Ovary (tissue), 9 donors: ENCODE data around the gene MID2. TPM values are rescaled to one million over a fixed set of nuclear protein-coding genes. Genes with fewer than 3 reads are reported as not detected.
"Not testable (repeated sequence)": the region's sequence is repeated elsewhere in the genome, so short reads cannot be mapped to it uniquely, and the experiment has no call there.

Source experiments
- DNase-seq, 5 donors: peaks; one replicate each; pipeline ENCODE4 v3.0.0-alpha.2; 2019 to 2020
- H3K27ac ChIP-seq, 2 donors: fragments of 200-600 bp; one replicate each; pipeline versions ENCODE4 v1.5.1 to v1.8.0; 2019 to 2022
- H3K27me3 ChIP-seq: fragments of 200-600 bp; one replicate; pipeline ENCODE4 v1.8.0; 2022
- H3K36me3 ChIP-seq: fragments of 200-600 bp; sonication (generic); one replicate; pipeline ENCODE4 v1.5.1; 2019
- H3K4me1 ChIP-seq: one replicate; pipeline ENCODE4 v1.8.1; 2013; ENCODE audit warnings: mild to moderate bottlenecking, moderate library complexity; ENCODE audit not compliant: insufficient read depth
- H3K4me3 ChIP-seq: fragments of 200-600 bp; sonication (generic); one replicate; pipeline ENCODE4 v1.5.1; 2017
- H3K9me3 ChIP-seq, 2 donors: fragments of 200-600 bp in 1 of 2; sonication (generic) in 1 of 2; one replicate each; pipeline versions ENCODE4 v1.5.1 to v1.8.1; 2013 to 2019; ENCODE audit warnings: mild to moderate bottlenecking in 1 of 2, moderate library complexity in 1 of 2
- CTCF ChIP-seq, 3 donors: fragments of 450-650 bp in 2 of 3; fragments of 200-600 bp in 1 of 3; IDR thresholded peaks; one replicate each; pipeline versions ENCODE4 v1.5.1 to v1.8.0; 2016 to 2022; ENCODE audit warnings: antibody characterized with exemption in 3 of 3, mild to moderate bottlenecking in 1 of 3
- EP300 ChIP-seq: sonication (generic); formaldehyde crosslinking; IDR thresholded peaks from one replicate; pipeline ENCODE4 v1.6.1; 2017; ENCODE audit warnings: antibody characterized with exemption
- POLR2A ChIP-seq: fragments of 450-650 bp; IDR thresholded peaks from one replicate; pipeline ENCODE4 v1.6.1; 2017; ENCODE audit warnings: antibody characterized with exemption, mild to moderate bottlenecking, moderate library complexity
- WGBS, 3 donors: extraction: QIAGEN DNeasy Blood & Tissue Kit in 1 of 3; methylation state at CpG; one replicate each; pipeline versions ENCODE4 v1.1.5 to v1.1.7; 2013 to 2017; 5-methylcytosine and 5-hydroxymethylcytosine counted together
- intact Hi-C, 4 donors: fragments of 100-400 bp; cut with DNase I; formaldehyde crosslinking; loops; one replicate each; pipeline versions ENCODE4 v1.11.0 to v1.15.1; 2022 to 2023
- polyA plus RNA-seq, 2 donors: library from polyadenylated mRNA; stranded (reverse); fragments of 200-250 nt in 1 of 2; fragments of 350-450 nt in 1 of 2; fragmentation: Illumina TruSeq in 1 of 2; extraction: RNeasy Lipid Tissue Mini Kit (QIAGEN cat#74804) in 1 of 2; gene quantifications; one replicate each; pipeline ENCODE4 v1.2.3, GENCODE V29; 2013 to 2014
- total RNA-seq, 7 donors: library from RNA; depleted of rRNA in 2 of 7; stranded (reverse); fragments of >200 nt in 2 of 7; fragmentation: NEBNext Ultra II Directional in 3 of 7; extraction: Animal tissue kit (Norgen Biotek cat#: 25700) in 3 of 7; gene quantifications; one replicate each; pipeline versions ENCODE4 v1.1.0 to v1.2.4, GENCODE V29; 2016 to 2023
- donor health status: DM: no; HTN: no; CAD: no; lungs with moderate emphysema.
- donor health status: DM: no; HTN: no; CAD: no.
- donor health status: Bipolar disorder and iron deficiency.
- donor health status: DM: yes; HTN: yes; CAD: no.
- donor health status: DM: no; HTN: no; CAD: no.
- donor health status: DM: yes; HTN: yes; CAD: no.

MID2 gene
- total and polyA plus RNA-seq, 9 donors, result 4.3 to 29.6 (median 22.1) TPM

GRCh38 chrX:107856289-107856688 is 30.6 kb downstream of the MID2 start:
- no peak overlapping the region for H3K4me3 ChIP-seq
- TF ChIP-seq CTCF (IDR thresholded peaks at IDR 0.05) (no peak), EP300 (no peak), POLR2A (no peak)
- no peaks in the 10 kb centered on the region for H3K9me3 ChIP-seq
- no peaks in the 10 kb centered on the region for H3K4me1 ChIP-seq
- DNase-seq, result no peak
- H3K36me3 ChIP-seq, result no peaks in the 10 kb centered on the region
- no peak overlapping the region for H3K27ac ChIP-seq
- intact Hi-C loops, result no loop called here
- H3K27me3 ChIP-seq, result no peaks in the 10 kb centered on the region

- 82 to 89% (median 82%) methylated on average over 5 of the region's 5 CpGs for WGBS, 3 donors
- H3K4me3 ChIP-seq, H3K36me3 ChIP-seq, H3K27ac ChIP-seq, intact Hi-C loops, H3K9me3 ChIP-seq, H3K4me1 ChIP-seq, DNase-seq, H3K27me3 ChIP-seq: not testable (repeated sequence)
Measured at GRCh38 chrX:107857041-107857440, 31.4 kb downstream of the MID2 start.

- Histone ChIP-seq H3K4me3 (no peak overlapping the region), H3K9me3 (no peaks in the 10 kb centered on the region), H3K27ac (no peak overlapping the region), H3K36me3 (no peaks in the 10 kb centered on the region), H3K27me3 (no peaks in the 10 kb centered on the region), H3K4me1 (no peaks in the 10 kb centered on the region)
- DNase-seq, result no peak
- intact Hi-C loops, result no loop called here
- 79 to 87% (median 85%) methylated on average over 5 of the region's 5 CpGs for WGBS, 3 donors
- no peak for TF ChIP-seq EP300
- TF ChIP-seq POLR2A, result no peak
- no peak for TF ChIP-seq CTCF (IDR thresholded peaks at IDR 0.05)
Measured at GRCh38 chrX:107857837-107858236, 32.2 kb downstream of the MID2 start.

GRCh38 chrX:107861056-107861455 is 35.4 kb downstream of the MID2 start:
- Histone ChIP-seq H3K27me3 (no peaks in the 10 kb centered on the region), H3K36me3 (no peaks in the 10 kb centered on the region), H3K27ac (no peak overlapping the region), H3K4me1 (no peaks in the 10 kb centered on the region), H3K9me3 (no peaks in the 10 kb centered on the region), H3K4me3 (no peak overlapping the region)
- 76 to 80% (median 79%) methylated on average over 4 of the region's 4 CpGs for WGBS, 3 donors
- no peak for DNase-seq
- TF ChIP-seq POLR2A (no peak), EP300 (no peak), CTCF (IDR thresholded peaks at IDR 0.05) (no peak)
- intact Hi-C loops, result no loop called here

- DNase-seq, result no peak
- Histone ChIP-seq H3K27ac (no peak overlapping the region), H3K36me3 (no peaks in the 10 kb centered on the region), H3K4me1 (no peaks in the 10 kb centered on the region), H3K27me3 (no peaks in the 10 kb centered on the region), H3K4me3 (no peak overlapping the region), H3K9me3 (no peaks in the 10 kb centered on the region)
- TF ChIP-seq POLR2A (no peak), EP300 (no peak), CTCF (IDR thresholded peaks at IDR 0.05) (no peak)
- intact Hi-C loops, result no loop called here
- 62 to 71% (median 64%) methylated on average over 6 of the region's 6 CpGs for WGBS, 3 donors
Measured at GRCh38 chrX:107871136-107871535, 45.5 kb downstream of the MID2 start.
